Lower lobe of right lung (tissue), 2 donors: ENCODE data around the gene ZNF316. TPM values are rescaled to one million over a fixed set of nuclear protein-coding genes. Genes with fewer than 3 reads are reported as not detected.

ENCODE experiments used
- ATAC-seq, 2 donors: fragments of 200-7000 bp; cut with Tn5 transposase; one replicate each; pipeline ENCODE4 v1.9.1; 2020 to 2022; ENCODE audit warnings: mild to moderate bottlenecking in 2 of 2, moderate library complexity in 2 of 2
- DNase-seq: peaks from one replicate; pipeline ENCODE4 v3.0.0-alpha.2; 2020
- H3K27ac ChIP-seq: fragments of 200-600 bp; one replicate; pipeline ENCODE4 v1.8.0; 2022
- H3K27me3 ChIP-seq: fragments of 200-600 bp; one replicate; pipeline ENCODE4 v1.8.0; 2022; ENCODE audit warnings: low read depth
- H3K36me3 ChIP-seq: fragments of 200-600 bp; one replicate; pipeline ENCODE4 v1.8.0; 2022; ENCODE audit warnings: mild to moderate bottlenecking
- H3K4me1 ChIP-seq: fragments of 200-600 bp; one replicate; pipeline ENCODE4 v1.8.0; 2022
- H3K4me3 ChIP-seq: fragments of 200-600 bp; one replicate; pipeline ENCODE4 v1.8.0; 2022; ENCODE audit warnings: mild to moderate bottlenecking
- H3K9me3 ChIP-seq: fragments of 200-600 bp; one replicate; pipeline ENCODE4 v1.8.0; 2022
- CTCF ChIP-seq: fragments of 200-600 bp; IDR thresholded peaks from one replicate; pipeline ENCODE4 v1.8.0; 2022; ENCODE audit warnings: antibody characterized with exemption, mild to moderate bottlenecking
- intact Hi-C: fragments of 100-400 bp; cut with DNase I; formaldehyde crosslinking; loops from one replicate; pipeline ENCODE4 v1.11.0; 2022
- total RNA-seq: library from RNA; stranded (reverse); fragmentation: NEBNext Ultra II Directional; extraction: Animal tissue kit (Norgen Biotek cat#: 25700); gene quantifications from one replicate; pipeline ENCODE4 v1.2.1, GENCODE V29; 2021
- donor health status: DM: no; HTN: yes; CAD: no; lungs with severe emphysema.

Gene ZNF316
- total RNA-seq, 1 donor from 2014 or later = 43.2 TPM

- H3K9me3 ChIP-seq = no peaks in the 10 kb centered on the region
- intact Hi-C loops = no loop called here
- H3K4me3 ChIP-seq = no peak overlapping the region
- no peaks in the 10 kb centered on the region for H3K27me3 ChIP-seq
- DNase-seq (no peak), ATAC-seq (no peak)
- H3K27ac ChIP-seq = no peak overlapping the region
- H3K36me3 ChIP-seq = peaks cover 59% of the 10 kb centered on the region
- peaks cover 18% of the 10 kb centered on the region for H3K4me1 ChIP-seq
- no peak for TF ChIP-seq CTCF
Measured at GRCh38 chr7:6641305-6642035, 4.4 kb downstream of the ZNF316 start.

- intact Hi-C loops = no loop called here
- Histone ChIP-seq H3K27ac (no peak overlapping the region), H3K27me3 (no peaks in the 10 kb centered on the region), H3K4me3 (no peak overlapping the region), H3K36me3 (peaks cover 67% of the 10 kb centered on the region), H3K4me1 (peaks cover 17% of the 10 kb centered on the region), H3K9me3 (no peaks in the 10 kb centered on the region)
- ATAC-seq = no peak
- no peak for TF ChIP-seq CTCF
- DNase-seq = no peak
Measured at GRCh38 chr7:6642239-6642839, 5.2 kb downstream of the ZNF316 start.

GRCh38 chr7:6642861-6643640, 5.9 kb downstream of the ZNF316 start:
- Histone ChIP-seq H3K9me3 (no peaks in the 10 kb centered on the region), H3K27ac (no peak overlapping the region), H3K36me3 (peaks cover 75% of the 10 kb centered on the region), H3K4me1 (peaks cover 13% of the 10 kb centered on the region), H3K27me3 (no peaks in the 10 kb centered on the region), H3K4me3 (no peak overlapping the region)
- no peak for DNase-seq
- TF ChIP-seq CTCF = no peak
- ATAC-seq = no peak
- intact Hi-C loops = no loop called here

- no peaks in the 10 kb centered on the region for H3K27me3 ChIP-seq
- no peak overlapping the region for H3K27ac ChIP-seq
- no peaks in the 10 kb centered on the region for H3K9me3 ChIP-seq
- peaks cover 85% of the 10 kb centered on the region for H3K36me3 ChIP-seq
- H3K4me1 ChIP-seq = peaks cover 3% of the 10 kb centered on the region
- intact Hi-C loops = no loop called here
- no peak for TF ChIP-seq CTCF
- DNase-seq (no peak), ATAC-seq (no peak)
- no peak overlapping the region for H3K4me3 ChIP-seq
Measured at GRCh38 chr7:6643915-6644625, 7.0 kb downstream of the ZNF316 start.

GRCh38 chr7:6644728-6645127, 7.6 kb downstream of the ZNF316 start:
- H3K9me3 ChIP-seq = no peaks in the 10 kb centered on the region
- H3K27me3 ChIP-seq = no peaks in the 10 kb centered on the region
- H3K36me3 ChIP-seq = peaks cover 88% of the 10 kb centered on the region
- TF ChIP-seq CTCF = no peak
- no peak for ATAC-seq
- intact Hi-C loops = no loop called here
- no peak for DNase-seq
- H3K4me1 ChIP-seq = no peaks in the 10 kb centered on the region
- no peak overlapping the region for H3K27ac ChIP-seq
- no peak overlapping the region for H3K4me3 ChIP-seq
